Breast epithelium (tissue), 4 donors: ENCODE measurements around the gene PLXNB2. TPM values are rescaled to one million over a fixed set of nuclear protein-coding genes. Genes with fewer than 3 reads are reported as not detected.
A peak's percentile ranks its signal among the peaks of the same experiment; 100 is the strongest.
"Not testable (repeated sequence)": the region's sequence is repeated elsewhere in the genome, so short reads cannot be mapped to it uniquely, and the experiment has no call there.

Source experiments
- DNase-seq, 2 donors: peaks; one replicate each; pipeline ENCODE4 v3.0.0-alpha.2; 2019; ENCODE audit warnings: low spot score in 2 of 2
- H3K27ac ChIP-seq, 2 donors: fragments of 200-600 bp; sonication (generic) in 1 of 2; one replicate each; pipeline ENCODE4 v1.5.1; 2016 to 2019; ENCODE audit warnings: mild to moderate bottlenecking in 1 of 2
- H3K27me3 ChIP-seq, 2 donors: fragments of 200-600 bp; sonication (generic) in 1 of 2; one replicate each; pipeline versions ENCODE4 v1.5.1 to v1.6.0; 2017 to 2019; ENCODE audit warnings: control low read depth in 1 of 2, mild to moderate bottlenecking in 1 of 2
- H3K36me3 ChIP-seq: fragments of 200-600 bp; one replicate; pipeline ENCODE4 v1.5.1; 2019
- H3K4me1 ChIP-seq, 2 donors: fragments of 200-600 bp; sonication (generic); one replicate each; pipeline ENCODE4 v1.5.1; 2016 to 2019; ENCODE audit warnings: control low read depth in 1 of 2
- H3K4me3 ChIP-seq, 3 donors: fragments of 200-600 bp; sonication (generic); 1 replicate in 2 of 3; 2 replicates in 1 of 3; pipeline ENCODE4 v1.5.1; 2016 to 2019; ENCODE audit warnings: mild to moderate bottlenecking in 3 of 3, moderate library complexity in 2 of 3
- H3K9me3 ChIP-seq, 2 donors: fragments of 200-600 bp; sonication (generic) in 1 of 2; one replicate each; pipeline ENCODE4 v1.5.1; 2016 to 2019; ENCODE audit warnings: control low read depth in 1 of 2
- POLR2A ChIP-seq: fragments of 450-650 bp; IDR thresholded peaks from one replicate; pipeline ENCODE4 v1.6.1; 2016; ENCODE audit warnings: antibody characterized with exemption, mild to moderate bottlenecking, moderate library complexity
- POLR2AphosphoS5 ChIP-seq, 3 donors: sonication (generic); formaldehyde crosslinking; IDR thresholded peaks; one replicate each; pipeline ENCODE4 v1.6.1; 2017; ENCODE audit warnings: antibody characterized with exemption in 3 of 3
- intact Hi-C: fragments of 100-400 bp; cut with DNase I; formaldehyde crosslinking; loops from one replicate; pipeline ENCODE4 v1.15.1; 2023; ENCODE audit warnings: low total_unique reads
- total RNA-seq, 3 donors: library from RNA; depleted of rRNA; stranded (reverse); fragments of >200 nt; gene quantifications; one replicate each; pipeline ENCODE4 v1.1.0, GENCODE V29; 2016
- TF ChIP-seq, protein P1 (sequence below), 3 donors: fragments of 450-650 bp; IDR thresholded peaks; one replicate each; pipeline ENCODE4 v1.5.1; 2016 to 2017; ENCODE audit warnings: antibody characterized with exemption in 3 of 3, mild to moderate bottlenecking in 3 of 3, moderate library complexity in 3 of 3

PLXNB2 gene
- total RNA-seq, 3 donors from 2014 or later = 79.0 to 137 (median 122) TPM

DNA sequence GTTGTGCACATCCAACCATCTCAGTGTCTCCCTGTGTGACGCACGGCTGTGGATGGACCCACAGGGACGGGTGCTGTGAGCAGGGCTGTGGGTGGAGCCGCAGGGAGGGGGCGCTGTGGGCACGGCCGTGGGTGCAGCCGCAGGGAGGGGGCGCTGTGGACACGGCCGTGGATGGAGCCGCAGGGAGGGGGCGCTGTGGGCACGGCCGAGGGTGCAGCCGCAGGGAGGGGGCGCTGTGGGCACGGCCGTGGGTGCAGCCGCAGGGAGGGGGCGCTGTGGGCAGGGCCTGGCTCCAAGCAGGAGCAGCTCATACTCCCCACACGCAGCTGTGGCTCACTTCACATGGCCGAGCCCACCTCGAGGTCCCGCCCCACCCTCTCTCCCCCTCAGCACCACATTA, 31.3 kb downstream of the PLXNB2 start:
- Histone ChIP-seq H3K36me3 (peaks cover 22% of the 10 kb centered on the region), H3K4me1 (peaks cover 4 to 11% of the 10 kb centered on the region in 2 donors), H3K27me3 (no peaks in the 10 kb centered on the region), H3K27ac (peak overlapping the region in 1 of 2 donors; percentile 58), H3K4me3 (no peak overlapping the region), H3K9me3 (no peaks in the 10 kb centered on the region)
- DNase-seq = peak in 1 of 2 donors; percentile 69
- intact Hi-C loops = no loop called here
- TF ChIP-seq POLR2A = no peak
- TF ChIP-seq POLR2AphosphoS5 (IDR thresholded peaks at IDR 0.05) = no peak
- TF ChIP-seq, protein P1, sequence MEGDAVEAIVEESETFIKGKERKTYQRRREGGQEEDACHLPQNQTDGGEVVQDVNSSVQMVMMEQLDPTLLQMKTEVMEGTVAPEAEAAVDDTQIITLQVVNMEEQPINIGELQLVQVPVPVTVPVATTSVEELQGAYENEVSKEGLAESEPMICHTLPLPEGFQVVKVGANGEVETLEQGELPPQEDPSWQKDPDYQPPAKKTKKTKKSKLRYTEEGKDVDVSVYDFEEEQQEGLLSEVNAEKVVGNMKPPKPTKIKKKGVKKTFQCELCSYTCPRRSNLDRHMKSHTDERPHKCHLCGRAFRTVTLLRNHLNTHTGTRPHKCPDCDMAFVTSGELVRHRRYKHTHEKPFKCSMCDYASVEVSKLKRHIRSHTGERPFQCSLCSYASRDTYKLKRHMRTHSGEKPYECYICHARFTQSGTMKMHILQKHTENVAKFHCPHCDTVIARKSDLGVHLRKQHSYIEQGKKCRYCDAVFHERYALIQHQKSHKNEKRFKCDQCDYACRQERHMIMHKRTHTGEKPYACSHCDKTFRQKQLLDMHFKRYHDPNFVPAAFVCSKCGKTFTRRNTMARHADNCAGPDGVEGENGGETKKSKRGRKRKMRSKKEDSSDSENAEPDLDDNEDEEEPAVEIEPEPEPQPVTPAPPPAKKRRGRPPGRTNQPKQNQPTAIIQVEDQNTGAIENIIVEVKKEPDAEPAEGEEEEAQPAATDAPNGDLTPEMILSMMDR (IDR thresholded peaks at IDR 0.05) = no peak

DNA sequence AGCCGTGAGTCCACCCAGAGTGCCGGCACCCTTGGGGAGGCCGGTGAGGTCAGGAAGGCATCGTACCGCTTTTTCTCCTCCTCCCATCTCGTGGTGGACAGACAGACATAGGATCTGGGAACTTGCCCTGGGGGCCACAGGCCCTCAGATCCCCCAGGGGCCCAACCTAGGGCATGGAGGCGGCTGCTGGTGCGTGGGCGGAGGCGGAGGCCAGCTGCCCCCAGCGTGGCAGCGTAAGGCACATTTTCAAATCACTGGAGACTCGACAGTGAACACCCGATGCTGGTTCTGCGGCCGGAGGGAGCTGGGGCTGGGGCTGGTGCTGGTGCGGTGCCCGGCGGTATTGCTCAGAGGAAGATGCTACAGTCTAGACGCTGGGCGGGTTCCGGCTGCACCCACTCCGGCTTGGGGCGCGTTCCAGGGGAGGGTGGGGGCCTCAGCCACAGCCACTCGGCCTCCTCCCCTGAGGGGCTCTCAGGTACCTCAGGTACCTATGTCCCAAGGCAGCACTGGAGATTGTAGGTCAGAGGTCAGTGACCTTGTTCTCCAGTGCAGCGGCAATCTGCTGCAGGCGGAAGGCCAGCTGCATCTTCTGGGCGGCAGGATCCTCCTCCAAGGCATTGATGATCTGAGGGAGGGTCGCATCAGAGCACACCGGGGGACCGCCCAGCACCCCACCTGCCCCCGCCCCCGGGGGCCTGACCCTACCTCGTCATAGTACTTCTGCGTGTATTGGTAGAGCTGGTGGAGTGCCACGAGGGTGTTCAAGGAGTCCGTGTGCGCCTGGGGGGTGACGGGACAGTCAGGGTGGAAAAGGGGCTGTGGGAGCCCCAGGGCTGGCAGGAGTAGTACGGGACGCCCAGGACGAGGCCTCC, 32.0 kb downstream of the PLXNB2 start:
- Histone ChIP-seq H3K27ac (peak overlapping the region in 1 of 2 donors; percentile 58), H3K36me3 (peaks cover 22% of the 10 kb centered on the region)
- intact Hi-C loops = no loop called here

DNA sequence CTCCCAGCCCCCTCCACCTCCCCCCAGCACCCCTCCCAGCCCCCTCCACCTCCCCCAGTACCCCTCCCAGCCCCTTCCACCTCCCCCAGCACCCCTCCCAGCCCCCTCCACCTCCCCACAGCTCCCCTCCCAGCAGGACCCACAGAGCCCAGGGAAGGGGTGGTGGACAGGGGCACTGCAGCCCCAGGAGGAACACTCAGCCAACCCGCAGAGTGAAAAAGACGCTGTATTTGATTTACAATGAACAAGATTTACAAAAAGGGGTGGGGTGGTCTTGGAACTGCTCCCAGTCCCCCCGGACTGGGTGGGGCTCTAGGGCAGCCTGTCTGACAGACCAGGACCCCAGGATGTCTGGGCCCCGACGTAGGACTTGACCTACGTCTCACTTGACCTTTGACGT, 32.7 kb downstream of the PLXNB2 start:
- Histone ChIP-seq H3K27ac (no peak overlapping the region), H3K9me3 (no peaks in the 10 kb centered on the region), H3K36me3 (peaks cover 18% of the 10 kb centered on the region), H3K4me3 (no peak overlapping the region), H3K27me3 (no peaks in the 10 kb centered on the region), H3K4me1 (peaks cover 7 to 20% of the 10 kb centered on the region in 2 donors)
- DNase-seq = no peak
- intact Hi-C loops = loop anchor here (5.0 kb wide), 1 partner anchor 53 kb away; the partner anchor contains the start of gene DENND6B
- TF ChIP-seq POLR2A (no peak), POLR2AphosphoS5 (IDR thresholded peaks at IDR 0.05) (no peak)
- TF ChIP-seq, protein P1 (IDR thresholded peaks at IDR 0.05) = no peak

More for the DNA sequence above, 32.0 kb downstream of the PLXNB2 start:
- H3K4me3 ChIP-seq = no peak overlapping the region
- no peak for DNase-seq
- TF ChIP-seq POLR2AphosphoS5 (IDR thresholded peaks at IDR 0.05) (no peak), POLR2A (no peak)
- TF ChIP-seq, protein P1 (IDR thresholded peaks at IDR 0.05) = no peak
- no peaks in the 10 kb centered on the region for H3K9me3 ChIP-seq
- no peaks in the 10 kb centered on the region for H3K27me3 ChIP-seq
- H3K4me1 ChIP-seq = peaks cover 7 to 18% of the 10 kb centered on the region in 2 donors

DNA sequence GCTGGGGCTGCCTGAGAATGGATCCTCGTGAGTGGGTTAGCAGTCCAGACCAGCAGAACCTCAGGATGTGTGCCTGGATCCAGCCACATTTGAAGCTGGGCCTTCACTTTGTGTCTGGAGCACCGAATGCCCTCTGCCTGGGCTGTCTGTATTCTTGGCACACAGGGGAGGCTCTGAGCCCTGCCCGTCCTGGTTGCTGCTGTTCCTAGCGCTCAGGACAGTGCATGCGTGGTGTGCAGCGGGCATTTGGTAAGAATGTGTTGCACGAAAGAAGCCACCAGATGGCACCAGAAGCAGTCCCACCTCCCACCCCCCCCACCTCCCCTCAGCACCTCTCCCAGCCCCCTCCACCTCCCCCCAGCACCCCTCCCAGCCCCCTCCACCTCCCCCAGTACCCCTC, 33.1 kb downstream of the PLXNB2 start:
- no peaks in the 10 kb centered on the region for H3K27me3 ChIP-seq
- TF ChIP-seq POLR2A (no peak), POLR2AphosphoS5 (IDR thresholded peaks at IDR 0.05) (peak in 1 of 3 donors; percentile 7)
- TF ChIP-seq, protein P1 (IDR thresholded peaks at IDR 0.05) = peak in 1 of 3 donors; percentile 14
- intact Hi-C loops = loop anchor here (5.0 kb wide), 1 partner anchor 53 kb away; the partner anchor contains the start of gene DENND6B
- peaks cover 14% of the 10 kb centered on the region for H3K36me3 ChIP-seq
- no peak overlapping the region for H3K27ac ChIP-seq
- H3K4me1 ChIP-seq = peaks cover 7 to 22% of the 10 kb centered on the region in 2 donors
- H3K4me3 ChIP-seq = no peak overlapping the region
- no peak for DNase-seq
- no peaks in the 10 kb centered on the region for H3K9me3 ChIP-seq

DNA sequence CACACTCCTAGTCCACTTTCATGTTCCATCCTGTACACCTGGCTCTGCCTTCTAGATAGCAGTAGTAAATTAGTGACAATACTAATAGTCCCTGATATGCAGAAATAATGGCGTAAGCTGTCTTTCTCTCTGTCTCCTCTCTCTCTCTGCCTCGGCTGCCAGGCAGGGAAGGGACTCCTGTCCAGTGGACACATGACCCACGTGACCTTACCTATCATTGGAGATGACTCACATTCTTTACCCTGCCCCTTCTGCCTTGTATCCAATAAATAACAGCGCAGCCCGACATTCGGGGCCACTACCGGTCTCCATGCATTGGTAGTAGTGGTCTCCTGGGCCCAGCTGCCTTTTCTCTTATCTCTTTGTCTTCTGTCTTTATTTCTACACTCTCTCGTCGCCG, 33.7 kb downstream of the PLXNB2 start:
- H3K27me3 ChIP-seq, H3K4me3 ChIP-seq, H3K9me3 ChIP-seq, H3K36me3 ChIP-seq, DNase-seq, H3K27ac ChIP-seq: not testable (repeated sequence)
- H3K4me1 ChIP-seq = peaks cover 7 to 23% of the 10 kb centered on the region in 2 donors
- intact Hi-C loops = loop anchor here (5.0 kb wide), 1 partner anchor 54 kb away; the partner anchor contains the start of gene DENND6B

DNA sequence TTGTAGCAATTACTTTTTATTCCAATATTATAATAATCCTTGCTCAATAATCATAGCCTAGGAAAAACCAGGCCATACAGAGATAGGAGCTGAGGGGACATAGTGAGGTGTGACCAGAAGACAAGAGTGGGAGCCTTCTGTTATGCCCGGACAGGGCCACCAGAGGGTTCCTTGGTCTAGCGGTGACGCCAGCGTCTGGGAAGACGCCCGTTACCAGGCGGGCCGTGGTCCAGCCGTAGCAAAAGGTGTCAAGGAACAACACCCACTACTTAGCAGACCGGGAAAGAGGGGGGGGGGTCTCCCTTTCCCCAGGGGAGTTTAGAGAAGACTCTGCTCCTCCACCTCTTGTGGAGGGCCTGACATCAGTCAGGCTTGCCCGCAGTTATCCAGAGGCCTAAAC, 34.1 kb downstream of the PLXNB2 start:
- H3K27me3 ChIP-seq, DNase-seq, H3K4me3 ChIP-seq, H3K9me3 ChIP-seq, H3K27ac ChIP-seq, H3K36me3 ChIP-seq: not testable (repeated sequence)
- H3K4me1 ChIP-seq = peaks cover 7 to 27% of the 10 kb centered on the region in 2 donors
- intact Hi-C loops = loop anchor here (5.0 kb wide), 1 partner anchor 54 kb away; the partner anchor contains the start of gene DENND6B
